AG08395 (cell line): ENCODE measurements around the gene IGIP.

ENCODE experiments used
- DNase-seq: peaks from one replicate; pipeline ENCODE4 v3.0.0; 2012; ENCODE audit warnings: mixed read lengths, low spot score

Gene IGIP

DNA sequence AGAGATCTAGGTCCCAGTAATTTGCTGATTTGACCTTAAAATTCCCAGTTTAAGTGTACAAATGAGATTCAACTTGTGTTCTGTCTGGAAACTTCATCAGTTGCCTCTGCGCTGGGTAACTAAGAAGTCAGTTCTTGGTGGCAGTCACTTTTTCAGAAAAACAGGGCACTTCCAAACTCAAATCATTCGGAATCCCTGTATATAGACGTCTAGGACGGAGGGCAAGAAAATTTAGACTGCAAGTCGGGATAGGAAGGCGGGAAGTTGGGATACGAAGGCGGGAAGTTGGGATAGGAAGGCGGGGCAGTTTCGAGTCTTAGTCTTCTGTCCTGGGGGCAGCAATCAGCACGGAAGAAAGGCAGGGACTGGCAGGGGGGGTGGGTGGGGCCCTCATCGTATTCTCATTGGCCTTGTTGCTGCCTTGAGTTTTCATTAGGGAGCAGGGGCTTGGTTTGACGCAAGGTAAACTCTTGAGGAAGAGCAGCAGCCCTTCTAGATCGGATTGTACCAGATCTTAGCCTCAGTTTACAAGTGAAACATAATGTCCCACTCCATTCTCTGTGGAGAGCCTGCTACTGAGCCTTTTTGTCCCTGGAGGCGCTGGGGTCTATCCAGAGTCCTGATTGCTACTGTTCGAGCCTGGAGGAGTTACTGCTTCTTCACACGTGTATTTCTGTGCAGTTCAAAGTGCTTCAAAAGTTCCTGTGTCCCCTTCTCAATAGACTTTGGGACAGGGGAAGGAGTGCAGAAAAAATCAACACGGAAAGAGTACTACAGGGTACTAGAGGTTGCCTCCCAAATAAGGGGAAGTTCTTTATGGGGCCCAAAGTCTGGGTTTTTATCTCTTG lies 14.5 kb upstream of the IGIP start:
- DNase-seq, result no peak

DNA sequence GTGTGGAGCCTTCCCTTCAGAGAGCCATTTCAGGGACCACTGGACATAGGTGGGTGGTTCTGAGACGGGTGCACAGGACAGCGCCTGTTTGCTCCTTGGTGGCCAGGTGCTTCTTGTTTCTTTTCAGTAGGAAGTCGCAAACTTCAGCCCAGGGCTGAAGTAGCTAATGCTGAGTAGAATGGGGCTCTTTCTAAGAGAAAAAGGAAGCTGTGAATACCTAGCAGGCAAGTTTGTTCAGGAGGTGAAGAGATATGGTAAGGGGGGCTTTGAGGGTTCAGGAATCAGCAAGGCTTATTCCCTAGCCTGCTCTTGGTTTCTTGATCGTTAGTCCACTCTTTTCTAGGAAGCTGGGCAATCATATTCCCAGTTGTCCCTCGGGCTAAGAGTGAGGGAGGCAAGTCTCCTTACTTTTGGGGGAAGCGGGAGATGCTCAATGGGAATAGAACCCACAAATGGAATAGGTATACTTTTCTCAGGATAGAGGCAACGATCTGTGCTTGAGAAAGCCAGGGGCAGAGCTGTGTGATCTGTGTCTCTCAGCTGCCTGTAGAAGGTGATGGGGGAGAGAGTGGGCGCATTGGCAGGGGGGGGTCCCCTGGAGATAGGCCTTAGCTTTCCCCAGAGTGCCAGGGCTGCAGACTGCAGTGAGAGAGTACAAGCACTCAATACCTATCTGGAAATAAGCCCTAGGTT lies 13.7 kb upstream of the IGIP start:
- no peak for DNase-seq

DNA sequence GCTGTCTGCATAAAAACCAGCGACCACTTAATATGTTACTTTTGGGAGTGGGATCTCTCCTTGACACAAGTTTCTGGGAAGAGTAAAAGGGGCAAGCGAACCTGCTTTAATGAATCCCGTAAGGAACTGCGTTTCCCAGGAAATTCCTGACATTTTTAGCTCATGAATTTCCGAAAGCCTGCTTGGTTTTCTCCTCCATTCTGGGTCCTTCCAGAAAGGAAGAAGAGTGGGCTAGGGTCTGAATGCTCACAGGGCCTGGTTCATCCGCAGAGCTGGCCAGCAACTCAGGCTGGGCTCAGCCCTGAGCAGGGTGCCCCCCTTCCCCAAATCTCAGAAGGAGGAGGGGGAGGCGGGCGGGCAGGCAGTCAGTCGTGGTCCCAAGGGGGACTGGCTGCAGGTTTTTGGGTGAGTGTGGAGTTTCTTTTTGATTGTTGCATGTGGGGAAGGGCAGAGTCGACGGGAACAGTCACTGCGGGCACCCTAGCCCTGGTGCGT lies 13.0 kb upstream of the IGIP start:
- no peak for DNase-seq

DNA sequence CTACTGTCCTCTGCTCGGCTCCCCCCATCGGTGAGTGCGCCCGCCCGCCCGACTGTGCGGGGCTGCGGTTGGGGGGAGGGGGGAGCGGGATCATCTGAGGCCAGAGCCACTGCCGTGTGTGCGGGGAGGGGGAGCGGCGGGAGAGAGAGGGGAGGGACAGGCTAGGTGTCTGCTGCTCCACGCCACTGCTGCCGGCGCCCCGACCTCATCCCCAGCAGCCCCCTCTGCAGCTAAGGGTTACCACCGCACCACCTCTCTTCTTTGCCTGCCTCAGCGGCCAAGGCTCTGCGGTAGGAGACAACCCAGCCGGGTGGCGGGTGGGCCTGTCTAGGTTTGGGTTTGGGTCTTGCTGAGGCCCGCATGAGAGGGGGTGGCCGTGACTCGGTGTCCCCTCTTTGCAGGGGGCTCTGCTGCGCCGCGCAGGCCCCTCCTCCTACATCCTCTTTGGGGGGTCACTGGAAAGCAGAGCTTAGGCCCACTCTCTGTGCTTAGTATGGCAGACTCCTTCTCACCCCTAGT lies 12.5 kb upstream of the IGIP start:
- no peak for DNase-seq

DNA sequence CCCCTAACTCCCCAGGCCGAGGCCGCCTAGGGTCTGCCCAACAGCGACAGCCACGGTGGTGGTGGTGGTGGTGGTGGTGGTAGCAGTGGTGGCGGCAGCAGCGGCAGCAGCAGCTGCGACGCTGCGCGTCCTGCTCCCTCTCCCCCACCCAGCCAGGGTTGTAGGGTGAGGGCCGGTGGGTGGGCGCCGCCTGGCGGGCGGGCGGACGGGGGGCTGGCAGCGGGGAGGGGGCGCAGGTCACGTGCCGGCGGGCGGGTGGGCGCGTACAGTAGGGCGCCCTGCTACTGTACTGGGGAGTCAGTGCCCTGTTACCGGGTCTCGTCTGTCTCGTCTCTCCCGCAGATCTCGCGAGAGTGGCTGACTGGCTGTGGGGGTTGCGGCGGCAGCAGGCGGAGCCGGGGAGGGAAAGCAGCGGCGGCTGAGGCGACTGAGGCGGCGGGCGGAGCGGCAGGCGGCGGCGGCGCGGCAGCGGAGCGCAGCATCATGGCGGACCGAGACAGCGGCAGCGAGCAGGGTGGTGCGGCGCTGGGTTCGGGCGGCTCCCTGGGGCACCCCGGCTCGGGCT lies 12.0 kb upstream of the IGIP start, which contains the start of gene PURA:
PURA (plus strand) TSS at position 411 of the 565 bp plus-strand sequence; CDS start at position 484, 73 bp downstream.
- DNase-seq, result peak; percentile 95

DNA sequence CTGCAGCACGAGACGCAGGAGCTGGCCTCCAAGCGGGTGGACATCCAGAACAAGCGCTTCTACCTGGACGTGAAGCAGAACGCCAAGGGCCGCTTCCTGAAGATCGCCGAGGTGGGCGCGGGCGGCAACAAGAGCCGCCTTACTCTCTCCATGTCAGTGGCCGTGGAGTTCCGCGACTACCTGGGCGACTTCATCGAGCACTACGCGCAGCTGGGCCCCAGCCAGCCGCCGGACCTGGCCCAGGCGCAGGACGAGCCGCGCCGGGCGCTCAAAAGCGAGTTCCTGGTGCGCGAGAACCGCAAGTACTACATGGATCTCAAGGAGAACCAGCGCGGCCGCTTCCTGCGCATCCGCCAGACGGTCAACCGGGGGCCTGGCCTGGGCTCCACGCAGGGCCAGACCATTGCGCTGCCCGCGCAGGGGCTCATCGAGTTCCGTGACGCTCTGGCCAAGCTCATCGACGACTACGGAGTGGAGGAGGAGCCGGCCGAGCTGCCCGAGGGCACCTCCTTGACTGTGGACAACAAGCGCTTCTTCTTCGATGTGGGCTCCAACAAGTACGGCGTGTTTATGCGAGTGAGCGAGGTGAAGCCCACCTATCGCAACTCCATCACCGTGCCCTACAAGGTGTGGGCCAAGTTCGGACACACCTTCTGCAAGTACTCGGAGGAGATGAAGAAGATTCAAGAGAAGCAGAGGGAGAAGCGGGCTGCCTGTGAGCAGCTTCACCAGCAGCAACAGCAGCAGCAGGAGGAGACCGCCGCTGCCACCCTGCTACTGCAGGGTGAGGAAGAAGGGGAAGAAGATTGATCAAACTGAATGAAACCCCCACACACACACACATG lies 11.2 kb upstream of the IGIP start:
- peak; percentile 33 for DNase-seq

DNA sequence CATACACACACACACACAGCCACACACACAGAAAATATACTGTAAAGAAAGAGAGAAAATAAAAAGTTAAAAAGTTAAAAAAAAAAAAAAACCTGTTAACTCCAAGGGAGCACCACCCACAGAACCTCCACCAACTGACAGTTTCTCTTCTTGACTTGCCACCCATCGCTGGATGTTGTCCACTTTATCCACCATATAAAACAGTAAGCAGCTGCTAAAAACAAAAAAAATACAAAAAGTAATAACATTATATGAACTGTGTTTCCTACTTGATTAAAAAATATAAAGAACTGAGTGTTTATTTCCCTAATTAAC lies 10.6 kb upstream of the IGIP start:
- DNase-seq, result no peak

DNA sequence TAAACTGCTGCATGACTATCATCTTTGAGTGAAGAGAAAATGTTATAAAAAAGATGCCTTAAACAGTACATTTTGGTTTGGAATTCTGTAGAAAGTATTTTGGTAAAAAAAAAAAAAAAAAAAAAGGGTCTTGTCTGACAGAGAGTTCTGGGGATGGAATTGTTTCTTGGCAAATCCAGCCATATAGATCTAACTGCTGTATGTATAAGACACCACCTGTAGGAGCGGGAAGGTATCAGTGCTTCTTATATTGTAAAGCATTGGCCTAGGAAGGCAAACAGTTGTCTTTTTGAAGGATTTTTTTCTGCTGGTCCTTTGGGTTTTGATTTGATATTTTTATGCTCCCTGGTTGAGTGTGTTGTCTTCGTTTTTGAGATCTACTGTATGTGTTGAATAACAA lies 9.0 kb upstream of the IGIP start:
- DNase-seq, result no peak

DNA sequence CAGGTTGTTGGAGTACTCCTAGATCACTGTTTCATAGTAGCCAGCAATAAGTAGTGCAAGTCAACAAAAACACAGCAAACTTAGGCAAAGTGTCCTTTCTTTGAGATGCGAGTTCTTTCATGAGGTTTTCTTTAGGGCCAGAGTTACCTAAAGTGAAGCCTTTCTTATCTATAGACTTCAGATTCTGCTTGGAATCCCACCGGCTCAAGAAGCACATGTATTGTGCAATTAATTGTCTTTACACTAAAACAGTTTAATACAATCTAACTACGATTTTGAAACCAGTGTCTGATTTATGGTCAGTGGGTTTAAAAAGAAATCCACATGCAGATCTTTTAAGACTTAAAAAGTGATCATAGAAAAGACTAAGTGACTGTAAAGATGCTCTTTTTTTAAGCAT lies 8.2 kb upstream of the IGIP start:
- no peak for DNase-seq

DNA sequence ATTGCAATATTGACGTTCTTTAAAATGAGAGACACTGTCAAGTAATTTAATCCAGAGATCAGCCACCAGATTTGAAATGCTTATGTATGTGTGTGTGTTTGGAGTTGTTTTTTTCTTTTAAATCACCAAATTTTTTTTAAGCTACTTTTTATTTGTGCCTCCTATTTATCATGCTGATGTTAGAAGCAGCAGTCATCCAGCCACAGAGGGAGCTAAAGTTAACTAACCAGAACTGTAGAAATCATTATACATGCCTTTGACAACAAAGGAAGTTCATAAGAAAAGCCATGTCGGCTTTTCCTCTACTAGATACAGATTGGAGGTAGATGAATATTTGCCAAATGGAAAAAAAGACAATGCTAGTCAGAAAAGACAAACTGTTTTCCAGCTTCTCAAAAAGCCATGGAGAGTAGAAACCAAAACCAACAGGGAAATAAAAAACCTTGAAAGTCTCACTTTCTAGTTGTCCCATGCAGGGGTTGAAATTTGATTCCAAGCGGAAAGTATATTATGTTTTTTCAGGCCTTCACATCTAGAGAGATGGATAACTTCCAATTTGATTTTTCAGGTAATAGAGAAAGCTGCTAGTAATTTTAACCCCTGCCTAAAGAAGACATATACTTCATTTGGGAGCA lies 7.3 kb upstream of the IGIP start:
- DNase-seq, result no peak

DNA sequence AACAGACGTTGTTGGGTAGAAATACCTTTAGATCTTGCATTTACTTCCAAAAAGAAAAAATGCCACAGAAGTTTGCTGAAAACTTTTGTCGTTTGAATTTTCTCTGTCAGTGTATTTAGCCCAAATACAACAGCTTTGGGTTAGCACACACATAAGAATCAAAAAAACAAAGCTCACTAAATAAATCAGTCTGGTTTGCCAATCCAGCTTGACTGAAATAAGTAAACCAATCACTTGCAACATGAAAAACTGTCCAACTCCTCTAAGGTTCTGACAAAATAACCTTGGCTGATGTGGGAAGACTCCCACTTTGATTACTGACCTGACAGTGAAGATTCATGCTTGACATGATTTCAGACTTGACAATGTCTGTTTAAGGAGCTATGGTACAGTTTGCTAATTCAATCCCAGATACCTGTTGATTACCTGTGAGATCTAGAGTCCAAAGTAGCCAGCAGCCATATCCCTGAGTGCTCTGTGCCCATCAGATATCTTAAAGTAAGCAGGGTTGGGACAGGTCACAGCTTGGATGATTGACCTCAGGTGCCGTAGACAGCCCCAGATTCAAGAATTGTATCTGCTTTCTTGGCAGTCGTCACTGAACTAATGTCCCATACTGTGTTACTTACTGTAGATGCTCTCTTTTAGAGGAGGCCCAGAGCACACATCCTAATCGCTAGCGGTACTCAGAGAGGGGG lies 727 bp downstream of the IGIP start:
- DNase-seq, result no peak

DNA sequence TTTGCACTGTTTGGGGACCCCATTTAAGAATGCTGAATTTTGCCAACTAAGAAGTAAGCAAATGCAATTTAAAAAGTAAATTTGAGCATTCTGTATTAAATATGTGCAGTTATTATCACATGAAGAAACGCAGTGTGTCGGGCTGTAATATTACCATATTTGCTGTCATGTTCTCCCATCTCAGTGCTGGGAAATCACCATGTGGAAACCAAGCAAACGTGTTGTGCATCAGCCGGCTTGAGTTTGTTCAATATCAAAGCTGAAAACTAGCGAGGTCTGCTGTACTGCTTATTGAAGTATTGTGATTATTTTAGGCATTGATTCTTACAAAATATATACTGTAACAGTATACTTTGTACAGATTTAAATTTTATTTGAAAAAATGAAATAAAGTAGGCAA lies 2.6 kb downstream of the IGIP start:
- no peak for DNase-seq

DNA sequence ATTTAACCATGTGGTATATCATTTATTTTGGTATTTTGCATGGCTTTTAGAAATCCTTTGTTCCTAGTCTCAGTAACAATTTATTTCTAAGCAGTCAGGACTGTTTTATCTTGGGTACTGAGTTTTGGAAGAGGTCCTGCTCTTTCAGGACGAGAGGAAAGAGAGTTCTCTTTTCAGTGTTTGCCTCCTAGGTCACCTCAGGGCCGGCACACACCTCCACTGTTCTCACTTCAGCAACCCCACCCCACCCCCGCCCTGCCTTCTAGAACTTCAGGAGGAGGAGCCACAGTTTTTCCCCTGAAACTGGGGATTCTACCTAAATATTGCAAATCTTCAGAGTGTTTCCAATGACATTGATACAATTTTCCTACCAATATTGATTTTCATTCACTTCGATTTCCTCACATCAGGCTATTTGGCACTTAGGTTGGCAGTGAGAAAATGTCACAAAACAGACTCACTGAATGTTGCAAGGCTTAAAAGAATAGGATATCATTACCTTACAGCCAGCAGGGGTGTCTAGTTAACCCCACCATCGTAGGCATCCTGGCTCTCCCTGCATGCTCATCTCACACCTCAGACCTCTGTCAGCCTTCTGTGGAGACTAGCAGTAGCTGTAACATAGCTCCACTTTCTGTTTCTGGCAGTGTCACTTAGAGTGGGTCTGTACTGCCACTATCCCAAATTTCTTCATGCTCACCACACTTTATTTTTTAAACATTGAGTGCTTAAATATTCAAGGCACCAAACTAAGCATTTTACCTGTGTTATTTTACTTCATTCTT lies 5.4 kb downstream of the IGIP start:
- no peak for DNase-seq

DNA sequence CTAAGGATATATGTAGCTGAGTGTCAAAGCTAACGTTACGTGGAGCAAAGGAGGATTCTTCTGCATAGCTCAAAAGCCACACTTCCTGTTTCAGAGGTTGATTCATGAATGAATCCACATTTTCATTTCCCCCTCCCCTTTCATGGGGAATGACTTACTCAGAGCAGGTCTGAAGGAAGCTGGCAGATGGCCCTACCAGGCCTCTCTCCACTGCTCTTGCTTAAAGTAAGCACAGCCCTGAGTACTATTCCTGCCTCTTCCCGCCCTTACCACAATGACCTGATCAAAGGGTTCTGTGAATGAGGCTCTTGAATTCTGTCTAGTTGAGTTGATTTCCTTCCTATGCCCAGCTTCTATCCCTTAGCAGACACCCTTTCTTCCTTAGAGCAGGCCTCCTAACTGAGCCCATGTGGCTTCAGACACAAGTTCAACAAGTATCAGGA lies 6.3 kb downstream of the IGIP start:
- DNase-seq, result peak; percentile 92

DNA sequence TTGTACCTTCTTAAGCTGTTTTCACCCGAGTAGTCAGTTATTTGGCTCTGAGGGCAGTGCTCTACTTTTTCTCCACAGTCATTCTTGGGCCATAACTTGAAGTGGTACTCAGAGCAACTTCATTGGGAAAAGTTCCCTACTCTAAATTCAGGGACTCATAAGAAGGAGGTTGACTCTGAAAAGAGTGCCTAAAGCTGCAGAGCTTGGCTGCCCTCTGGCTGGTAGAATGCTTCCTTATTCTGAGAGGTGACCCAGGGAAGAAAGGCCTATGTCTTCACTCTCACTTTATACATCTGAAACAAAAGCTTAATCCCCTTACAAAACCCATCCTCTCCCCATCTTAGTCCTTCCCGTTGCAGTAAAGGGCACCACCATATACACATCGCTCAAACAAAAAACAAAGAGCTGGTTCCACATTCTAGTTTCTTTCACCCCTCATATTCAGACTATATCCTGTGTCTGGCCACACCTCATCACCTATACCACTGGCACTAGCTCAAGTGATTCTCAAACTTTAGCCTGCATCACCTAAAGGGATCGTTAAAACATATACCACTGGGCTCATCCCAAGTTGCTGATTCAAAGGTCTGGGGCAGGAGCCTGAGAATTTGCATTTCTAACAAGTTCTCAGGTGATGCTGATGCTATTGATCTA lies 7.9 kb downstream of the IGIP start:
- no peak for DNase-seq

DNA sequence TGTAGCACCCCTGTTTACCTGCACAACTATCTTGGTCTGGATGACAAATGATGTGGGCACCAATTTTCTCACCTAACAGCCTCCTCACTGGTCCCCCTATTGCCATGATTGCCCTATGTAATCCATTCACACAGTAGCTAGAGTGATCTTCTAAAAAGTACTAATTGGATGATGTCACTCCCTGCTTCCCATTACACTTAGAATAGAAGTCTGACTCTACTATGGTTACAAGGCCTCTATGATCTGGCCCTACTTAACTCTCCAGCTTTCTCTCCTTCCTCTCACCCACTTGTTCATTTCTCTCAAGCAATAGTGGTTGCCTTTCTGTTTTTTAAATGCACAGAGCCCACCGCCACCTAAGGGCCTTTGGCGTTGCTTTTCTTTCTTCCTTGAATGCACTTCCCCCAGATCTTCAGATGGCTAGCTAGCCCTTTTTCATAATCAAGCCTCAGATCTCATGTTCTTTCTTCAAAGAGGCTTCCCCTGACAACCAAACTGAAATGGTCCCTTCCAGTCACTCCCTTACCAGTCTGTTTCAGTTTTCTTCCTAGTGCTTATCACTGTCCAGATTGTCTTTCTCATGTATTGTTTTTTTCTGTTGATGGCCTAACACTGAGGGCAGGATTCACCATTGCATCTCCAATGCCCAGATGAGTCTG lies 8.7 kb downstream of the IGIP start:
- DNase-seq, result no peak

DNA sequence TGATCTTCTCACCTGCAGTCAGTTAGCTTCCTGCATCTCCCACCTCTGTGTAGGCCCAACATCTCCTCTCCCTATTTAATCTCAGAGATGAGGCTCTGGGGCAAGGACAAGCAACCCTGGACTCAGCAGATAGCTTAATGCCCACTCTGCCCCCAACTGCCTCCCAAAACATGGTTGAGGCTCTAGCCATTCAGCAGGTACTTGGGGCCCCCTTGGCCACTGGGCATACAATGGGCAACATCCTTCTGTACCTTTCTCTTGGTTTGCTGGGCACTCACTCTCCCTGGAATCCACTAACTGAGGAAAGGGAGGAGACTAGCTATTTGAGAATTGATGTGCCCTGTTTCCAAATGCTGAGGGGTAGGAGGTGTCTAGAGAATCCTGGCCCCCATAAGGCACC lies 9.4 kb downstream of the IGIP start:
- DNase-seq, result no peak

DNA sequence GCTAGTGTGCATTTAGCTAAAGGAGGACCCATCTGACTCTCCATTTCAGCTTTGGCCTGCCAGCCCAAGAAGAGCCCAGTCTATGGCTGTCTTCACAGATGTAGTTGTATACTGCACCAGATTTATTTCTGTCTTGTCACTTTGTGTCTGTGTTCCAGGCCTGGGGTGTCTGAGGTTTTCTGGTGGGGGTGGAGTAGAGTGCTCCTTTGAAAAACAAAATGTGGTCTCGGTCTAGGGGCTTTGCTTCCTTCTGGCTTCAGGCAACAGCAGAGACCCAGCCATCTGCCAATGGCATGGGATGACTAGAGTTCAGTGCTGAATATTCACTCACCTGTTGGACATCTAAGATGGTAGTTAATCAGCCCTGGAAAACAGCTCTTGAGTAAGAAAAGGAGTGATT lies 10.9 kb downstream of the IGIP start:
- no peak for DNase-seq

DNA sequence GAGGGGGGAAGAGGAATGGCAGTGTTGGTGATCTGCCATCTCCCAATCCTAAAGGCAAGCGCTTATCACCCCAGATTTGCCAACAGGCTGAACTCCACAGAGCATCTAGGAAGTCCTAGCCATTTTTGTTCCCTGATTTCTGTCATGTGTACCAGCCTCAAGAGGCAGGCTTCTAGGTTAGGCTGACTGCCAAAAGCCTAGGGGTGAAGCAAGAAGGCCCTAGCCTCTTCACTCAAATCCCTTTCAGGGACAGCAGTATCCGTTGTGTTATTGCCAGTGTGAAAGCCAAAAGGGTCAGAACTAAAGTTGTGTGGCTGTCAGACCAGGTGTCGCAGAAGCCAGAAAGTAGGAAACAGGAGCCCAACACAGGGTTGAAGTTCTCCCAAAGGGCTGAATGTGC lies 14.7 kb downstream of the IGIP start:
- DNase-seq, result no peak
